GM19467 (cell line): ENCODE measurements around the gene GNAQ.
"Not testable (repeated sequence)": the region's sequence is repeated elsewhere in the genome, so short reads cannot be mapped to it uniquely, and the experiment has no call there.

Experiments
- ATAC-seq: cut with Tn5 transposase; IDR thresholded peaks from one replicate; pipeline ENCODE4 v1.9.1; 2021; ENCODE audit warnings: mild to moderate bottlenecking, moderate library complexity; ENCODE audit not compliant: unreplicated experiment

The GNAQ gene

DNA sequence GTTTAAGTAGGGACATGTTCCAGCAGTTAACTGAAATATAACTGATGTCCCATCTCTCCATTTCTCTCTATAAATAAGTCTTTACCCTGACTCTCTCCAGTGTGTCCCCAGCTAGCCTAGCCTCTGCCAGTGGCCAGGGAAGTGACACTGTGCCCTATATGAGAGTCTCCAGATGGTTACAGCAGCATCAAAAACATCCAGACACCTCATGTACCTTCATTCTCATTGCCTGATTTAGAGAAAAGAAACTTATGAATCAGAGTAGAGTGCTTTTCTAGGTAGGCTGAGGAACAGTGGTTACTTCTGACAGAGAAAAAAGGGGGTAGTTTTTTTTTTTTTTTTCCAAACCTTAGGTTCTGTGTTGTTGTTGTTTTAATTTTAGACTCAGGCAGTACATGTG, 148.5 kb downstream of the GNAQ start:
- no peak for ATAC-seq

DNA sequence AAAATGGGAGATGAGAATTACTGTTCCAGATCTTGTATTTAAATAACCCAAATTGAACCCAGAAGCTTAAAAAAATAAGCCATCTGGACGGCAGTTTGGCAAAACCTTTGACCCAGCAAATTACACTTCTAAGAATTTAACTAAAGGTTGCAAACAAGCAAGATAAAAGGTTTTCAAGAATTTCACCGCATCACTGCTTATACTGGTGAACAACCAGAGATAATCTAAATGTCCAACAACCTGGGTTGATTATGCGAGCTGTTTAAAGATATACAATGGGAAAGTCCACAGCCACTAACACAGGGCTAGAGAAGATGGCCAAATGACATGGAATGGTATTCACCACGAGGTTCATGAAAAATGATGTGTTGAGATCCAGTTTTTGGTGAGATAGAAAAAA, 149.3 kb downstream of the GNAQ start:
- ATAC-seq = no peak

DNA sequence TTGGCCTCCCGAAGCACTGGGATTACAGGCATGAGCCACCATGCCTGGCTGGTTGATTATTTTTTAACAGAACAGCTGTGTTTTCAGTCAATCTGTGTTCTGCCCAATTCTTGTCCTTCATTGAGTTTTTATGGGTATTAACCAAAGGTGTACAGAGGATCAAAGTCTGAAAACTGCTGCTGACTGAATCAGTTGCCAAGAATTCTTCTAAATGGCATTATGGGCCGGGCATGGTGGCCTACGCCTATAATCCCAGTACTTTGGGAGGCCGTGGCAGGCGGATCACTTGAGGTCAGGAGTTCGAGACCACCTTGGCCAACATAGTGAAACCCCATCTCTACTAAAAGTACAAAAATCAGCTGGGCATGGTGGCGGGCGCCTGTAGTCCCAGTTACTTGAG, 150.0 kb downstream of the GNAQ start:
- ATAC-seq = not testable (repeated sequence)

DNA sequence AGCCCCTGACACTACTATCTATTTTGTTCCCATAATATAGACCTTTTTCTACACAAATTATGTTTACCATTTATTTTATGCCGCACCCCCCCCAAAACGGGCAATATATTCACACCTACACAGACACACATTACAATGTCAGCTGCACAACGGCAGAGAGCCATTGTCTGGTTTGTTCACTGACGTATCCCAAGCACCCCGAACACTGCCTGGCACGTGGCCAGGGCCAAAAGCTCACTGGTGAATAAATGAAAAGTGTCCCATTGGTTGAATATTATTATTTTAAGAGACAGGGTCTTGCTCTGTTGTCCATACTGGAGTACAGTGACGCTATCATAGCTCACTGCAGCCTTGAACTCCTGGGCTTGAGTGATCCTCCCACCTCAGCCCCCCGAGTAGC, 150.5 kb downstream of the GNAQ start:
- ATAC-seq = no peak

DNA sequence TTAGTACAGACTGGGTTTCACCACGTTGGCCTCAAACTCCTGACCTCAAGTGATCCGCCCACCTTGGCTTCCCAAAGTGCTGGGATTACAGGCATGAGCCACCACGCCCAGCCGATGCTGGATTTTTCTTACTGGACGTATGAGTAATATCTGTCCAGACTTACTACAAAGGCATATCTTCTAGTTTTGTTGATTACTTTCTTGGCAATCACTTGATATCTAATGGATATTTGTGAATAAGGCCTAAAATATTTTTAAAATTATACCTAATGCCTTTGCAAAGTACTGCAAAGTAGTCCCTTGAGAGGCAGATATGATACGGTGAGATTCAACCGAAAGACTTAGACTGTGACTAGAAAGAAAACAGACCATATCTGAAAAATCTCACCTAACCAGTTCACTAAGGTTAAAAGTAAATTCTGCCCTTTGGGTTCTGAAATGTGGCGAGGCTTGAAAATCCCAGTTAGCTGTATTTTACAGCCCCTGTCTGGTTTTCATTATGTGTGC, 152.1 kb downstream of the GNAQ start:
- ATAC-seq = no peak

DNA sequence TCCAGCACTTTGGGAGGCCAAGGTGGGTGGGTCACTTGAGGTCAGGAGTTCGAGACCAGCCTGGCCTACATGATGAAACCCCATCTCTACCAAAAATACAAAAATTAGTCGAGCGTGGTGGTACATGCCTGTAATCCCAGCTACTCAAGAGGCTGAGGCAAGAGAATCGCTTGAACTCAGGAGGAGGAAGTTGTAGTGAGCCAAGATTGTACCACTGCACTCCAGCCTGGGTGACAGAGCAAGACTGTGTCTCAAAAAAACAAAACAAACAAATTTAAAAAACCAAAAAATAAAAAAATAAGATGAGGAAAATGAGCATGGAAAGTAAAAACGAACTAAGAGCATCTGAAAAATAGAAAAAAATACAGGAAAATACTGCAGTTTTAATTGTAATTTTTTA, 152.8 kb downstream of the GNAQ start:
- not testable (repeated sequence) for ATAC-seq

DNA sequence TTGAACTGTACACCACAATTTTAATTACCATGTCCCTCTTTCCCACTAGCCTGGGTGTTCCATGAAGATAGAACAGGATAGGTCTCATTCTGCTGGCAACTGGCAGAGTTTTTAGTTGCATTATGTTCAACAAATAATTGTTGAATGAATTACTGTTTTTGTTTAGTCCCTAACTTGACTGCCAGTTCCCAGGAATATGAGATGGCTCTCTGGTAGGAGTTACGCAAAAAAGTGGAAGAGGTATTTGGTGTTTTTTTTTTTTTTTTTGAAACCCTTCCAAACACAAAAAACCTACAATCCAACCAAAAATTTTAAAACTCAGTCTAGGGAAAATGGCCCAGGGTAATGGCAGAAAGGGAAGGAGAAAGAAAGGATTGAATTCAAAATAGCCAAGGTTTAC, 153.6 kb downstream of the GNAQ start:
- no peak for ATAC-seq

DNA sequence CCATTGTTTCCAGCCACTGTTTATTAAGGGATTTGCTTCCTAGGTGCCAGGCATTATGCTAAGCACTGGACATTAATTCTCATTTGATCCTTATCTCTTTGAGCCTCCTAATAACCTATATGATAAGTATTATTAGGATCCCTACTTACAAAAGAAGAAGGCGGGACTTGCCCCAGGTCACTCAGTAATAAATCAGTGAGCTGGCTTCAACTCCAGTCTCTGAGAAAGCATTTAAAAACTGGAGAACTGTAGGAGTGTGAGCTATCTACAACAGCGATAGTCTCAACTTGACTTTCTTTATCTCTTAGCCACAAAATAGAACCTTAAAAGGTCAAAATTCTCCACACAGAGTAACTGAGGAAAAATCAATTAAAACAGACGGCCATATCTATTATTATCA, 155.0 kb downstream of the GNAQ start:
- no peak for ATAC-seq

DNA sequence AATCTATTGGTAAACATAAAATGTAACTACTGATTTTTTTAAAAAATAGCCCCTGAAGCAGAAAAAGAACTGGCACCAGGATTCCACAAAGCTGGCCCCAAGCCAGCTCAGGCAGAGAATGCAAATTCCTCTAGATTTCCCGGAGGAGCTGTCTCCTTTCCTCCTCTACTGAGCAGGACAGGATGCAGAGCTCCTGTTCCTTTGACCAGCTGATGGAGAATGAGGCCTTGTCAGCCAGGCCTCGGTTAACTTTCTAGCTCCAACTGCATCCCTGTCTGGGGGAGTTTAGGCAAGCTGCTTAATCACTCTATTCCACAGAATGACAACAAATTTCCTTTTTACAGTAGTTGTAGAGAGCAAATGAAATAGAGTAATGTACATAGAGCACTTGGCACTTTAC, 155.5 kb downstream of the GNAQ start:
- no peak for ATAC-seq

DNA sequence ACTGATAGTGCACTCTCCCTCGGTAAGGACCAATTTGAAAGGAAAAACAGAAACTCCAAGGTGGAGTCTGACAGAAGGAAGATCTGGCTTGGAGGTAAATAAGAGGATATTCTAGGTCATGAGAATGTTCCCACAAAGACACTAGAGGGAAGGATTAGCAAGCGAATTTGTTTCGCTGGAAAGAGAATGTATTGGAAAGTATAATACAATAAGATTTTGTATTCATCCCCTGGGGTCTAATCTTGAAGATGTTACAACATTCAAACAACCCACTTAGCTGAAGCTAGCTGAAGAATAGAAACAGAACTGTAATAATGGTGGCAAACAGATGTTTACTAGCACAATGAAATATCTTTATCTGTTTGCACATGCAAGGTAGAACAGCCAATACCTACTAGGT, 158.7 kb downstream of the GNAQ start:
- ATAC-seq = no peak

DNA sequence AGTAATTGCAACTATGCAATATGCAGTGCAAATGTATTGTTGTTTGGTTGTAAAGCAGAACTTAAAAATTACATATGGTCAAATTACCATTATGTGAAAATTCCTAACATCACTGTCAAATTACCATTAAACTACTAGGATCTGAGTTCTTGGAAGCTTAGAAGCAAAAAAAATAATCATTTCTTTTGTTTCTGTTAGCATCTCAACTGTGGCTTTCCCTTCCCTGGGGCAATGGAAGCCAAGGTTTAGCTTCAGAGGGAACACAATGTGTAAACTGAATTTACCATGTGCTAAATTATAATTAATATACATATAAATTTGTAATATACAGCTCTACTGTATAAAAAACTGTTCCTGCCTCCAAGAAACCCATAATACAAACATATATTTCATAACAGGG, 159.4 kb downstream of the GNAQ start:
- ATAC-seq = no peak

DNA sequence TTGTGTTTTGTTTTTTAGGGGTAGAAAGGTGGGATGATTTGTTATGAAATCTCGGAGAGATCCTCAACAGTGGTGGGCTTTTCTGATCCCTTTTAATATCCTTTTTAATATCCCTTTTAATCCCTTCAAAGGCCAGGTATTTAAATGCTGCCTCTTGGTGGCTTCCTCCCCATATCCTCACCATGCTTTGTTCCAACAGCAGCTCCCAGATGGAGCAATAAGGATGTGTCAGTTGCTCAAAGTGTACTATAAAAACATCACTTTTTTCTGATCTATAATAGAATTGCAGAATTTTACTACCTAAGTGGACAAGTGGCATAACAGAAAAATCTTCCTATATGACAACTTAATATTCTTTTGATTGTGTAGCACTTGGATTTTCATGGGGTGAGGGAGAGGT, 160.1 kb downstream of the GNAQ start:
- ATAC-seq = no peak

DNA sequence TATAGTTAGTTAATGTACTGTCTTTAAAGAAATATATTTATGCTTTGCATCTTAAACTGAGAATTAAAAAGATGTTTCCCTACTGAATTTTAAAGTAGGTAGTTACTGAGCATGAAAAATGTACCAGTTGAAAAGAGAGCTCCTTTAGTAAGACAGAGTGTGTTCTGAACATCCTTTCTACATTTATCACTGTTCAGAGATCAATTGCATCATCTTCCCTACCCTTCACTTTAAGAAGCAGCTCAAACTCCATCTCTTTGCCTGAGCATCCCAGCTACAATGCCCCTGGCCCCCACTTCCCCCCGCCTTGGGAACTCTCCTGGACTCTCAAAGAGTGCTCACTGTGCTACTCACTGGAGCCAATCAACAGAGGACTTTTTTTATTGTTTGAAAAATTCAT, 164.7 kb downstream of the GNAQ start:
- no peak for ATAC-seq

DNA sequence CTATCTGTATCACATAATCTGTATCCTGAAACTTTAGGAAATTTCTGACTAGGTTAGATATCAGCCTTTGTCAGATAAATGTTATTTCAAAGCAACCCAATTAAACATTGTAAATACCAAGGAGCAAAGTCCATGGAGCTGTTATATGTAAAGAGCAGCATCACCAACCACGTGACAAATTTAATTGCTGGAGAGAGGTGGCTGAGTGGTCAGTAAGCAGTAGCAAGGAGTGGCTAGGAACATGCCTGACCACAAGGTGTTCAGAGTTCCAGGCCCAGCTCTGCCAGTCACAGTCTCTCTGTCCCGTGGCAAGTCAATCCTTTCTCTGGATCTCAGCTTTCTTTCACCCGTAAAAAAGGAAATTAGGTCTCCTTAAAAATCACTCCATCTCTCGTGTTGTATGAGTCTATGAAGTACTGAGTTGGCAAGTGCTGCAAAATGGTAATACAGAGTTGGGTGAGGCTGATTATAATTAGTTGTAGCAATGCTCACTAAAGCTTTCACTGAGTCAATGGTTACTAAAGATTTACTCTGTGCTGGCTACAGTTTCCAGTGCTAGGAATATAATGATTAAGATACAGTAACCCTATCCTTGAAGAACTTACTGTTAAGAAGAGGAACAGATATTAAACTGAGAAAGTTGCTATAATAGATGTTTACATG, 166.1 kb downstream of the GNAQ start:
- no peak for ATAC-seq

DNA sequence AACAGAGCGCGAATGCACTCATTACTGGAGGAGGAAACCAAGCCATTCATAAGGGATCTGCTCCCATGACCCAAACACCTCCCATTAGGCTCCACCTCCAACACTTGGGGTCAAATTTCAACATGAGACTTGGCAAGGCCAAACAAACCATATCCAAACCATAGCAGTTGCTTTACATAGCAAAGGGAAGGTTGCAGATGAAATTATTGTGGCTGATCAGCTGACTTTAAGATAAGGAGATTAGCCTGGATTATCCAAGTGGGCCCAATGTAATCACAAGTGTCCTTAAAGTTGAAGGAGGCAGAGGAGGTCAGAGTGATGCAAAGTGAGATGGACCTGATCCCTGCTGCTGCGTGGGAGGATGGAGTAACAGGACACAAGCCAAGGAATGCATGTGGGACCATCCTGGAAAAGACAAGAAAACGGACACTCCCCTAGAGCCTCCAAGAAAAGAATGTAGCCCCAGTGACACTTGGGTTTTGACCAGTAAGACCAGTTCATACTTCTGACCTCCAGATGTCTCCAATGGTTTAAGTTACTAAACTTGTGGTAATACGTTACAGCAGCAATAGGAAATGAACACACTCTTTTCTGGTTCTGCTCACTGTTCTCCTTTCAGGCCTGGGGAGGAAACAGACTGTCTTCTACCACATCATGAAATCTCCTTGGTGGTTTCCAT, 167.3 kb downstream of the GNAQ start:
- no peak for ATAC-seq

DNA sequence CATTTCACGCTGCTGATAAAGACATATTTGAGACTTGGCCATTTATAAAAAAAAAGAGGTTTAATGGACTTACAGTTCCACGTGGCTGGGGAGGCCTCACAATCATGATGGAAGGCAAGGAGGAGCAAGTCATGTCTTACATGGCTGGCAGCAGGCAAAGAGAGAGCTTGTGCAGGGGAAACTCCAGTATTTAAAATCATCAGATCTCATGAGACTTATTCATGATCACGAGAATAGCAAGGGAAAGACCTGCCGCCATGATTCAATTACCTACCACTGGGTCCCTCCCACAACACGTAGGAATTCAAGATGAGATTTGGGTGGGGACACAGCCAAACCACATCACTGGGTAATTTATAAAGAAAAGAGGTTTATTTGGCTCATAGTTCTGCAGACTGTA, 168.0 kb downstream of the GNAQ start:
- ATAC-seq = not testable (repeated sequence)

DNA sequence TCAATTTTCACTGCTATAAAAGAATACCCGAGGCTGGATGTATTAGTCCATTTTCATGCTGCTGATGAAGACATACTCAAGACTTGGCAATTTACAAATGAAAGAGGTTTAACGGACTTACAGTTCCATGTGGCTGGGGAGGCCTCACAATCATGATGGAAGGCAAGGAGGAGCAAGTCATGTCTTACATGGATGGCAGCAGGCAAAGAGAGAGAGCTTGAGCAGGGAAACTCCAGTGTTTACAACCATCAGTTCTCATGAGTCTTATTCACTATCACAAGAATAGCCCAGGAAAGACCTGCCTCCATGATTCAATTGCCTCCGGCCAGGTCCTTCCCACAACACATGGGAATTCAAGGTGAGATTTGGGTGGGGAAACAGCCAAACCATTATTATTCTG, 170.7 kb downstream of the GNAQ start:
- ATAC-seq = not testable (repeated sequence)

DNA sequence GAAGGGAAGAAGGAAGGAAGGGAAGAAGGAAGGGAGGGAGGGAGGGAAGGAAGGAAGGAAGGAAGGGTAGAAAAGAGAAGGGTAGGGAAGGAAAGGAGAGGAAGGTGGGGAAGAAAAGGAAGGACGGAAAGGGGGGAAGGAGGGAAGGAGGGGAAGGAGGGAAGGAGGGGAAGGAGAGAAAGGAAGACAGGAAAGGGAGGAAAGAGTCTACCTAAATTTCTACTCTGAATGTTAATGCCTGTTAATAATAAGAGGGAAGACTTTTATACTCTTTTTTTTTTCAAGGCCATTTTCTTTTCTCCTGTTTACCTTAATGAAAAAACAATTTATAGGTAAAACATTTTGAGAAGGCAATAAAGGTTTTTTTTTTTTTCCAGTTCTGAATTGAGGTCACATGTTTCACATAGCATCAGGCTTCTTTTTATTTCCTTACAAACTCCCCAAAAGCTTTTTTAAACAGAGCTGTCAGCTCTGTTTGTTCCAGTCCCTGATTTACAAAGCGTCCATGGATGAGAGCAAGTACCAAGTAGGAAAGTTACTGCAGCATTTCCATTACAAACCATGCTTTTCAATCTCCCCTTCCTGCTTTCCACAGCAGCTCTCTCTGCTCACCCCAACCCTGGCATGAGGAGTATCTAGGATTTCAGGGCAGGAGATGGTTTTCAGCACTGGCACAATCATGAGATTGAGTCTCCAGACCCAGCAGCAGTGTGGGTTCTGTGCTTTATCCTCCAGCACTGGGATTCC, 173.9 kb downstream of the GNAQ start:
- ATAC-seq = no peak

DNA sequence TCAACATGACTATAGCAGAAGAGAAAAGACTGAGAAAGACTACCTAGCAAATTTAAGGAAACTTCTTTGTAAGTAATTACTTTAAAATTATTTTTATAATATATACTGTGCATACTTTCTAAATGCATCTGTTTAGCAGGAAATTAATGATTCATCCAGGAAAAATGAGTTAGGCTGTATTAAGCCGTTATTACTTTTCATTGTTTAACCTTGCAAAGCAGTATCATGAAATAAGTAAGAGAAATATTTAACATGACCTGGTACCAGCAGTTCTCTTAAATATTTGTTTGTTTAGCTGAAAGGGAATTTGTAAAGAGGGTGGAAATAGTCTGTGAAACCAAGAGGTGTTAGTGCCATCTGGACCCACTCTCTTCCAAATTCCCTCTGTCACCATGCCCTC, 175.0 kb downstream of the GNAQ start:
- ATAC-seq = no peak

DNA sequence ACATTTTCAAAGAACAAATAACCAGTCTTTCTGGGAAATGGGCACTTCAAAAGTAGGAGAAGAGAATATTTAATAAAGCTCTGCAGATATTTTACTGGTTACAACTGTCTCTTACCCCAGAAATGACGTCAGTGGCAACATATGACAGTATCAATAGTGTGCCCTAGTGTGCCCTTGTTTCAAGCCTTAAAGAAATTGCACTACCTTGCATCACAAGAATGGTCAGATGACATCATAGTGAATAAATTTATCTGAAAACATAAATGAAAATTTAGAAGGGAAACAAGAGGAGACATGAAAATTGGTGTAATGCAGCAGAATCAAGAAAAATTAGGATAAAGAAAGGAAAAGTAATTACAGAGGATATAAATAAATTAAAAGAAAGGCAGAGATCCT, 176.7 kb downstream of the GNAQ start:
- no peak for ATAC-seq

DNA sequence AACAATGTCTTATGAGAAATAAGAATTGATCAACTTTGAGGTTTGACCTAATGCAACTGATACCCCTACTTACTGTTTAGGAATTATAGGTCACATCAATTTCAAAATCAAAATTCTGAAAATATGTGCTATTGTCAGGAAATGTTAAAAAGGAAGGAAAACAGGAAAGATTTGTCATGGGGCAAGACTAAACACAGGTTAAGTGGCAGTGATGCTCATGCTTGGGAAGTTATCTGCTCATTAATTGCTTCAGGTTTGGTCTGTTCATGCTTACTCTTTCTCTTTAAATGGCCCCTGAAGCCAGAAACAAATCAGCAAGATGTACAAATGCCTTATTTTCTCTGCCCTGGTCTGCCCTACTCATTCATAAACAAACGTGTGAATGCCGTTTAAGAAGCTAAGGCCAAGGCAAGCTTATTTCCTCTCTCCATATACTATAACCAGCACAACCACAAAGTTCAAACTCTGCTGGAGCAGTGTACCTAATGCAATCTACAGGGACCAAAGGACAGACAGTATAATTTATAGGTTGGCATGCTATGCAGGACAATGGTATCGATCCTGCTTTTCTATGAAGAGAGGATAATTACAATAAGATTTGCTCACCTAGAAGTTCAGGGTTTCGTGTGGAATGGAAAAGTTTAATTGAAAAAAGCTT, 177.2 kb downstream of the GNAQ start:
- no peak for ATAC-seq

DNA sequence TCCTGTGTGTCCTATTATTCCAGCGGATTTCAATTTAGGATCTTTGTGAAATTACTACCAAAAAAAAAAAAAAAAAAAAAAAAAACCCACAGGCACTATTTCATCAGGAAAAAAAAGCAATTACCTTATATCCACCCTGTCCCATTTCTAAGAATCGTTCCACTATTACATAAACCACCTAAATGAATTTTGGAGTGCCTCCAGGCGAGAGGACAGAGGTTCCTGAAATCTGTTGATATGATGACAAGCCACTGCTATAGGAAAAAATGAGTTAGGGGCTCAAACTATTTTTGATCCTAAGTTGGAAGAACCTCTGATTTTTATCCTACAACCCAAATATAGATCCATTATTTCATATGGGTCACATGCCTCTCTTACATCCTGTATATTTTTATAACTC, 177.9 kb downstream of the GNAQ start:
- no peak for ATAC-seq
